Nephron (organoid): ENCODE measurements around the gene RHBDF1.

Source experiments
- H3K27ac Mint-ChIP-seq, 3 experiments: 2 replicates each; pipeline ENCODE4 v1.8.0; 2020; ENCODE audit warnings: mixed read lengths in 3 of 3, mild to moderate bottlenecking in 2 of 3, moderate library complexity in 1 of 3
- H3K27me3 Mint-ChIP-seq: 2 replicates; pipeline ENCODE4 v1.8.0; 2021; ENCODE audit warnings: low read depth, mild to moderate bottlenecking, moderate library complexity, mixed read lengths
- H3K36me3 Mint-ChIP-seq: 2 replicates; pipeline ENCODE4 v1.8.0; 2020; ENCODE audit warnings: low read depth, mixed read lengths
- H3K4me1 Mint-ChIP-seq: 2 replicates; pipeline ENCODE4 v1.8.0; 2020; ENCODE audit warnings: mixed read lengths
- H3K4me3 Mint-ChIP-seq, 3 experiments: 2 replicates each; pipeline ENCODE4 v1.8.0; 2020; ENCODE audit warnings: mild to moderate bottlenecking in 3 of 3, mixed read lengths in 3 of 3, moderate library complexity in 2 of 3
- H3K9me3 Mint-ChIP-seq: 2 replicates; pipeline ENCODE4 v1.8.0; 2020; ENCODE audit warnings: mixed read lengths
- TF ChIP-seq, protein P1 (sequence below), 3 experiments: fragments of 200-600 bp; sonication (generic); IDR thresholded peaks; one replicate each; pipeline ENCODE4 v1.5.0; 2021; ENCODE audit warnings: antibody characterized with exemption in 3 of 3; ENCODE audit not compliant: unreplicated experiment in 3 of 3

Gene RHBDF1

DNA sequence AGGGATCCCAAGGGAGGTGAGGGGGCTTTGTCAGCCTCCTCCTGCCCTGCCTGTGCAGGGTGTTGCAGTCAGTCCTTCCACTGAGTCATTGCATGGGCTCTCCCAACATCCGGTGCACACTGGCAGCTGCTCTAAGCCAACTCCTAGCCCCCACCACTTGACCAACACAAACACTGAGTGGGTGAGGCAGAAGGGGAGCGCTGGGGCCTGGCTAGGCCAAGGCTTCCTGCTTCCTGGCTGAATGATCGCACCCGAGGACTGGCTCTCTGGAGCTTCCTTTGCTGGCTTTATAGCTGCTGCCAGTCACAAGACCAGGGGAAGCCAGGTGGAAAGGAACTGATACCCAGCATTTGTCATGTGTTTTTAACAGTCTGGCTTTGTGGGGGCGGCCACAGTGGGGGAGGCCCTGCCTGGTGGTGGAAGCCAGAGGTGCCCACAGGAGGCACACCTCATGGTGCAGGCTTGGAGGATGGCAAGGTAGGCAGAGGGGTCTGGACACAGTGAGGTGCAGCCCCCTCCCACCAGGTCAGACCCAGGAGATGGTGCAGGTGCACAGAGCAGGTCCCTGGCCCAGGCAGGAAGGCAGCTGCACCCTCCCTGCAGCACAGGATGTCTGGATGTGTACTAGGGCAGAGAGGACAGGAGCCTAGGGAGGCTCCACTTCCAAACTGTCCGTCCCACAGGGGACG is 12.4 kb upstream of the RHBDF1 start:
- Mint-ChIP-seq H3K27me3 (no peaks in the 10 kb centered on the region), H3K4me3 (no peak overlapping the region), H3K36me3 (peaks cover 9% of the 10 kb centered on the region), H3K4me1 (peaks cover 8% of the 10 kb centered on the region), H3K9me3 (no peaks in the 10 kb centered on the region), H3K27ac (peak overlapping the region in 1 of 3 experiments; percentile 50)
- TF ChIP-seq, protein P1, sequence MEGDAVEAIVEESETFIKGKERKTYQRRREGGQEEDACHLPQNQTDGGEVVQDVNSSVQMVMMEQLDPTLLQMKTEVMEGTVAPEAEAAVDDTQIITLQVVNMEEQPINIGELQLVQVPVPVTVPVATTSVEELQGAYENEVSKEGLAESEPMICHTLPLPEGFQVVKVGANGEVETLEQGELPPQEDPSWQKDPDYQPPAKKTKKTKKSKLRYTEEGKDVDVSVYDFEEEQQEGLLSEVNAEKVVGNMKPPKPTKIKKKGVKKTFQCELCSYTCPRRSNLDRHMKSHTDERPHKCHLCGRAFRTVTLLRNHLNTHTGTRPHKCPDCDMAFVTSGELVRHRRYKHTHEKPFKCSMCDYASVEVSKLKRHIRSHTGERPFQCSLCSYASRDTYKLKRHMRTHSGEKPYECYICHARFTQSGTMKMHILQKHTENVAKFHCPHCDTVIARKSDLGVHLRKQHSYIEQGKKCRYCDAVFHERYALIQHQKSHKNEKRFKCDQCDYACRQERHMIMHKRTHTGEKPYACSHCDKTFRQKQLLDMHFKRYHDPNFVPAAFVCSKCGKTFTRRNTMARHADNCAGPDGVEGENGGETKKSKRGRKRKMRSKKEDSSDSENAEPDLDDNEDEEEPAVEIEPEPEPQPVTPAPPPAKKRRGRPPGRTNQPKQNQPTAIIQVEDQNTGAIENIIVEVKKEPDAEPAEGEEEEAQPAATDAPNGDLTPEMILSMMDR (IDR thresholded peaks at IDR 0.05; ENCODE audit: unreplicated experiment in 3 of 3): no peak

DNA sequence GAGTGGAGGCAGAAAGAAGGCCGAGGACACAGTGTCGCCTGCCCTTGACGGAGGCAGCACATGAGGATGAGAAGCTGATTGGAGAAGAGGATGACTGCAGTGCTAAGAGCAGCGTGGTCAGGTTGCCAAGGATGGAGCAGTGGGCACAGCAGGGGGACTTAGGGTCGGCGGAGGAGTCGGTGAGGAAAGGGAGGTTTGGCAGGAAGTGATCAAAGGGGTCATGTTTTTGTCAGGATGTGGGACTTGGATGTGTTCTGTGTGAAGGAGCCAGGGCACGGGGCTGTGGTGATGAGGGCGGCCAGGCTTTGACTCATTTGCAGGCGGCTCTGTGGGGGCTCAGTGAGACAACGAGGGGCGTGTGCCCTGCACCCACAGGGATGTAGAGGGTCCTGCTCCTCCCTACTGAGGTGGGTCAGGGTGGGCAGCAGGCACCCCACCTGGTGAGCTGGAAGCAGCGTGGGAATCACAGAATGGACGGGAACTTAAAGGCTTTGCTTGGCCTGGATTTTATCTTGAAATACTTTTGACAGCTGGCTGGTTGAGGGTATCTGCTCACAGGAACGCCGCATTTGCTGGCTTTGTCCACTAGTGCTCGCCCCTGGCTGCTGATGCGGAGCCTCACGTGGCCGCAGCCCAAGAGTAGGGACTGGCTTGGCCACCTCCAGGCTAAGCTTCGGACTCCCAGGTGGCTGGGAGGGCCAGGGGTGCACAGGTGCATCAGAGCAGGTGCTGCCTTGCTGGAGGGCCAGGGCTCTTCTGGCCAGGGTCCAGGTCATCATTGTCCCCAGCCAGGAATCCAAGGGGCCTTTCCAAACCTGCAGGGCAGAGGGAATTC is 11.6 kb upstream of the RHBDF1 start:
- TF ChIP-seq, protein P1 (IDR thresholded peaks at IDR 0.05; ENCODE audit: unreplicated experiment in 3 of 3): no peak
- H3K27me3 Mint-ChIP-seq: no peaks in the 10 kb centered on the region
- H3K27ac Mint-ChIP-seq: peak overlapping the region in 2 of 3 experiments; percentile 40 to 50
- peaks cover 9% of the 10 kb centered on the region for H3K36me3 Mint-ChIP-seq
- peaks cover 8% of the 10 kb centered on the region for H3K4me1 Mint-ChIP-seq
- no peak overlapping the region for H3K4me3 Mint-ChIP-seq
- H3K9me3 Mint-ChIP-seq: no peaks in the 10 kb centered on the region

DNA sequence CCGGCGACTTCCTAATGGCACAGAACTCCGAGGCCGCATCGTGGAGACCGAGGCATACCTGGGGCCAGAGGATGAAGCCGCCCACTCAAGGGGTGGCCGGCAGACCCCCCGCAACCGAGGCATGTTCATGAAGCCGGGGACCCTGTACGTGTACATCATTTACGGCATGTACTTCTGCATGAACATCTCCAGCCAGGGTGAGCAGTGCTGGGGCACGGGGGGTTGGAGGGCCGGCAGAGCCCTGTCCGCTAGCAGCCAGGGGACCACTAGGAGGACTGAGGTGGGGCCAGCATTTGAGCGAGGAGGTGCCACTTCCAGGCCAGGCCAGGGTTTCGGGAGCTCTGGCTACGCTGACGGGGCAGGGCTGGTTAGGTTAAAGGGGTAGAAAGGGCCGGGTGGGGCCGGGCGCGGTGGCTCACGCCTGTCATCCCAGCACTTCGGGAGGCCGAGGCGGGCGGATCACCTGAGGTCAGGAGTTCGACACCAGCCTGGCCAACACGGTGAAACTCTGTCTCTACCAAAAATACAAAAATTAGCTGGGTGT is 10.7 kb upstream of the RHBDF1 start:
- peak overlapping the region in 1 of 3 experiments; percentile 50 for H3K27ac Mint-ChIP-seq

DNA sequence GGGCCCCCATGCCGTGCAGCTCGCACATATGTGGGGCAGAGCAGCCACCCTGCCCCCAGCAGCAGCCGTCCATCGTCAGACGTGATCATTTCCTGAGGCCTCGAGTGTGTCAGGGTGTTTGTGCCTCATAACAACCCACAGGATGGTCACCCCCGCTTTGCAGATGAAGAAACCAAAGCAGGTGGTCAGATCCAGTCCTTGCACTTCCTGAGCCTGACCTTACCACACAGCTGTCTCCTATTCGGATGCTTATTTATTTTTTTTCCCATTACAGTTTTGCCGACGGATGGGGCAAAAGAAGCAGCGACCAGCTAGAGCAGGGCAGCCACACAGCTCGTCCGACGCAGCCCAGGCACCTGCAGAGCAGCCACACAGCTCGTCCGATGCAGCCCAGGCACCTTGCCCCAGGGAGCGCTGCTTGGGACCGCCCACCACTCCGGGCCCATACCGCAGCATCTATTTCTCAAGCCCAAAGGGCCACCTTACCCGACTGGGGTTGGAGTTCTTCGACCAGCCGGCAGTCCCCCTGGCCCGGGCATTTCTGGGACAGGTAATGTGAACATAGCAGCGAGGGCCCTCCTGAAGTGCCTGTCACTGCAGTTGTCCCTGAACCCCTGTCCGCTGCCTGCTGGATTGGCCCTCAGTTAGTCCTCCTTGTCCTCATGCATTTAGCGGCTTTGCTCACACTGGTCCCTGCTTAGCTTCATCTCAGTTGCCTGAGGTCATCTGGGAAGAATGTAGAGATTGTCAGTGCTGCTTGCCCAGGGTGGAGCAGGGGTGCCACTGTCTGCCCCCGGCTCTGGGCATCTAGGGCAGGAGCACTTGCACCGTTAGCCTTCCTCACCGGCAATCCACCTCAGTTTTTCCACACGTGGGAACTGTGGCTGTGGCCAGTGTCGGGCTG is 7.0 kb upstream of the RHBDF1 start:
- Mint-ChIP-seq H3K4me3 (peak overlapping the region; percentile 87 to 92 (median 90)), H3K27ac (peak overlapping the region in 2 of 3 experiments; percentile 60 to 68), H3K27me3 (no peaks in the 10 kb centered on the region), H3K4me1 (peaks cover 27% of the 10 kb centered on the region), H3K9me3 (no peaks in the 10 kb centered on the region), H3K36me3 (peaks cover 4% of the 10 kb centered on the region)
- TF ChIP-seq, protein P1 (IDR thresholded peaks at IDR 0.05; ENCODE audit: unreplicated experiment in 3 of 3): no peak

More for the DNA sequence above, 10.7 kb upstream of the RHBDF1 start:
- Mint-ChIP-seq H3K4me1 (peaks cover 8% of the 10 kb centered on the region), H3K4me3 (no peak overlapping the region), H3K27me3 (no peaks in the 10 kb centered on the region), H3K36me3 (peaks cover 9% of the 10 kb centered on the region), H3K9me3 (no peaks in the 10 kb centered on the region)
- TF ChIP-seq, protein P1 (IDR thresholded peaks at IDR 0.05; ENCODE audit: unreplicated experiment in 3 of 3): no peak

DNA sequence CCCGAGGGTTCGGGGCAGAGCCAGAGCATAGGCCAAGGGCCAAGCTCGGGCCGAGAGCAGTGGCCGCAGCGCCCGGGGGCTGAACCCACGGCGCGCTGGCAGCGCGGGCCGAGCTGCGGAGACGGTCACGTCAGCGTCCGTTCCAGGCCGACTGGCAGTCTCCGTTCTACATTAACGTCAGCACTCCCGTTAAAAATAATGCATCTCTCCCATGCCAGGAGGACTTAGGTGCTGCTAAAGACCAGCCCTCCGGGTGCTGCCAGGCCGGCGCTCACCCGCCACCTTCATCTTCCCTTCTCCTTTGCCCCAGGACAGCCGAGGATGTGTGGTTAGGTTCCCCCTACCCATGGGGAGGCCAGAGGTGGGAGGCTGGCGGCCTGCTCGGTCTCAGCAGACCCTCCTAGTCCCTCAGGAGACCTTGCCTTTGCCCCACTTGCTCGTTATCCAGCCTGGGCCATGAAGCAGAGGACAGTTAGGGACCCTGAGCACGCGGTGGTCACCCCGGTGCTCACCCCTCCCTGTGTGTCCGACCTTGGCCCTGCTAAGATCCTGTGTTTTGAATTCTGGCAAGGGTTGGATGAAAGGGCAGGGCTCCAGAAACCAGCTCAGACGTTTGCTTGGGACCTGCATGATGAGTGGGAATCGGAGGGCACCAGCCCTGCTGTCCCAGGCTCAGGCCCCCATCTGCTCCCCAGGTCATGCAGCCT is 6.2 kb upstream of the RHBDF1 start:
- Mint-ChIP-seq H3K27me3 (no peaks in the 10 kb centered on the region), H3K9me3 (no peaks in the 10 kb centered on the region), H3K27ac (peak overlapping the region; percentile 60 to 68 (median 62)), H3K4me3 (peak overlapping the region; percentile 87 to 92 (median 90)), H3K4me1 (peaks cover 28% of the 10 kb centered on the region), H3K36me3 (peaks cover under 1% of the 10 kb centered on the region)
- TF ChIP-seq, protein P1 (IDR thresholded peaks at IDR 0.05; ENCODE audit: unreplicated experiment in 3 of 3): no peak
